Activated CD4-positive, alpha-beta T cell treated with anti-CD3 and anti-CD28 coated beads, Interleukin-2, amount 50 U/mL, for 48 hours (primary cell): Measurements from ENCODE around the gene CHRM5.

Experiments used
- DNase-seq, 2 experiments: peaks; one replicate each; pipeline ENCODE4 v3.0.0-alpha.2; 2020

CHRM5 gene

DNA sequence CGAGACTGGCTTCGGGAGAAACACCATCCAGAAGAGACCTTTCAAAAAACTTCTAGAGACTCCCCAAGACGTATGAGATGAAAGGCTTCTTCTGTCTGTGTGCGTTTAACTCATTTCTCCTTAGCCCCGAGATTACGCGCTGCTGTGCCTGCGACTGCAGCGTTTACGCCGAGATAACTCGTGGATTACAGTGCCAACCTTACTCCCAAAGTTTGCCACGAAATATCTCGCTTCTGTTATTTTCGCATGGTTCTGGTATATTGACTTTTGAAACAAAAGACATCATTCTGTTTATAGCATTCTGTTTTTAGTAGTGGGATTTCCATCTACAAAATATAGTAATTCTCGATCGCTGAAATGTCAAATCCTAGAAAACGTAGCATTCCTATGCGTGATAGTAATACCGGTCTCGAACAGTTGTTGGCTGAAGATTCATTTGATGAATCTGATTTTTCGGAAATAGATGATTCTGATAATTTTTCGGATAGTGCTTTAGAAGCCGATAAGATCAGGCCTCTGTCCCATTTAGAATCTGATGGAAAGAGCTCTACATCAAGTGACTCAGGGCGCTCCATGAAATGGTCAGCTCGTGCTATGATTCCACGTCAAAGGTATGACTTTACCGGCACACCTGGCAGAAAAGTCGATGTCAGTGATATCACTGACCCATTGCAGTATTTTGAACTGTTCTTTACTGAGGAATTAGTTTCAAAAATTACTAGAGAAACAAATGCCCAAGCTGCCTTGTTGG is 134.1 kb downstream of the CHRM5 start:
- DNase-seq, result no peak

DNA sequence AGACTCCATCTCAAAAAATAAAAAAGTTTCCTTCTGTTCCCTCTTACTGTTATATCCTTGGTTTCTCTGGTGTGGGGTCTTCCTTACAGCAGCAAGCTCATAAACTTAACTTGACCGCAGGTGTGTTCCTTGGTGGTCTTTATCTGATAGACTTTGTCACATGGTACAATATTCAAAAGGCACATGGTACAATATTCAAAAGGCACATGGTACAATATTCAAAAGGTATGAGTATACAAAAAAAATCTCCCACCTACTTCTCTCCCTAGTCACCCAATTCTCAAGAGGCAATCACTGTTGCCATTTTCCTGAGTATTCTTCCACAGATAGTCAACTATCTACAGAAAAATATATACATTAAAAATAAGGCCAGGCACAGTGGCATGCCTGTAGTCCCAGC is 138.1 kb downstream of the CHRM5 start:
- DNase-seq, result no peak

DNA sequence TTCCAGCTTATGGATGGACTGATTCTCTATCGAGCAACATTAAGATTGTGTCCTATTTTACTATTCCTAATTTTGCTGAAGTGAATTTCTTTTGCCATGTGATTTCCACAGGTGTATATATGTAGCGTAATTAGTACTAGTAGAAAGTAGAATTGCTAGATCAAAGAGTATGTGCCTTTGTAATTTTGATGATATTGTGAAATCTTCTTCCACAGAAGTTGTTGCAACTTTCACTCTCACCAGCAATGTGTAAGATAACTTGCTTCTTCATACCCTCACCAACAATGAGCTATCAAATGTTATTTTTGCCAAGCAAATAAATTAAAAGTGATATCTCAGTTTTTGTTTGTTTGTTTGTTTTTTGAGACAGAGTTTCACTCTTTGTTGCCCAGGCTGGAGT is 139.0 kb downstream of the CHRM5 start:
- no peak for DNase-seq

DNA sequence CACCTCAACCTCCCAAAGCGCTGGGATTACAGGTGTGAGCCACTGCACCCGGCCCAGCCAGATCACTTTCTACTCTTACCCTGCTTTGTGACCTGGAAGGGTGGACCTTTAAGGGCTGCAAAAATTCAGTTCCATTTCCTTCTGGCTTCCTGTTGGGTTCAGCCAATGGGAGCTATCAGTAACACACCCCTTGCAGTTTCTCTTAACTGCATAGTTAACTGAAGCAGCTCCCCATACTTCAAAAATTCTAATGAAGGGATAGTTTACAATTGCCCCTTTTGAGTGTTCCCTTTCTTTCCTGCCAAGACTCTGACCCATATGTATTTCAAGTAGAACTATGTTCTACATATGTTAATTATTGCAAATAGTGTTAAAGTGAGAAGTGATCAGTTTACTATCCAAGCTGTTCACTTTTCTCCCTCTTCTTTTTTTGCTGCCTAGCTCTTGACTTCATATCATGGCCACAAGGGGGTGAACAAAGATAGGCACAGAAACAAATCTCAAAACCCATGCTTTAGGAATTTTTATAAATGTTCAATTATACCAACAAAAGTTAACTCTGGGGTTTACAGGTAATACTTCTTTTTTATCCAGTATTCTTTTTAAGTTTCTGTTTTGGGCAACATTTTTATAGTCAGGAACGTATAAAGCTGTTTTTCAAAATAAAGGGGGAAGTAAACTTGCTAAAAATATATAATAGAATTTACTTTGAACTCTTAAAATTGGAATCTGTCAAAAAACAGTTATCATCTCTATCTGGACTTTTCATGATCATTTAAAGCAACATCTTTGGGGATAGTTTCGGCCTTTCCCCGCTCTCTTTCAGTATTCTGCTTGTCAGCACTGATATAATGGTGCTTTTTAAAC is 141.7 kb downstream of the CHRM5 start:
- no peak for DNase-seq

DNA sequence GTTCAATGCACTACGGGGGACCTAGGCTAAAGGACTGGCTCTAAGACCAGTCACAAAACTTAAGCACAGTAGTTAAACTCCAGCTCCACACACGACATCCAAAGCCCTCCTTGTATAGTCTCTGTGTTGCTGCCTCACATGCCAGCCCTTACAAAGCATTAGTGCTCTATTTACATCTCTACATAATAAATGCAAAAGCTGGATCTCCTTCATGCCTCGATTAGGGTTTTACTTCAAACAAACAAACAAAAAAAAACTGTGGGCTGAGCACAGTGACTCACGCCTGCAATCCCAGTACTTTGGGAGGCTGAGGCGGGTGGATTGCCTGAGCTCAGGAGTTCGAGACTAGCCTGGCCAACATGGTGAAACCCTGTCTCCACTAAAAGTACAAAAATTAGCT is 143.2 kb downstream of the CHRM5 start:
- no peak for DNase-seq

DNA sequence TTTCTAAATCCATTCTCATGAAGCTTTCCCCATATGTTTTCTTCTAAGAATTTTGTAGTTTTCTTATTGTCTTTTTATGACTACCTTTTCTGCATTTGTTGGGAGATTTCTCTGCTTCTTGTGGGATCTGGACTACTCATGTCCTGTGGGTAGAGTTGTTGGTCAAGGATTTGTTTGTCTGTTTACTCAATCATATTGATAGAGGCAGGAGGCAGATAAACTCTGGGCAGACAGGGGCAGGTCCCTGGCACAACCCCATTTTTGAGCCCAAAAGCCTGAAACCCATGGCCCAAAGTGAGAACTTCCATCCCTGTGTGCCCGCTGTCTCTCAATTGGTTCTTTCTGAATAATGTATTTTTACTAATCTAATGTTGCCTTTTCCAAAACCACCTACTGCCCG is 145.9 kb downstream of the CHRM5 start:
- no peak for DNase-seq

DNA sequence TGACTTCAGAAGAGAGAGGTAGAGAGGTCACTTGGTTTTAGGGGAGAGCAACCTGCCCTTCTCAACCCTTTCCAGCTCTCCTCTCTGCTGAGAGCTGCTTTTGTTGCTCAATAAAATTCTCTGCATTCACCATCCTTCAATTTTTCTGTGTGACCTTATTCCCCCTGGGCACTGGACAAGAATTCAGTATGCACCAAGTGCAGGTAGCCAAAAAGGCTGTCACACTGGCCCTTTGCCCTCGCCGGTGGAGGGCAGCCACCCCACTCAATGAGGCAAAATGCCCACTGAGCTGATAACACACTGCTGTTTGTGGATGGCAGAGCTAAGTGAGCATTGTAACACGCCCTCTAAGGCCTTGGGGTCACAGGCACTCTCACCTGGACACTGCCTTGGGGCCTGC is 146.4 kb downstream of the CHRM5 start:
- no peak for DNase-seq

DNA sequence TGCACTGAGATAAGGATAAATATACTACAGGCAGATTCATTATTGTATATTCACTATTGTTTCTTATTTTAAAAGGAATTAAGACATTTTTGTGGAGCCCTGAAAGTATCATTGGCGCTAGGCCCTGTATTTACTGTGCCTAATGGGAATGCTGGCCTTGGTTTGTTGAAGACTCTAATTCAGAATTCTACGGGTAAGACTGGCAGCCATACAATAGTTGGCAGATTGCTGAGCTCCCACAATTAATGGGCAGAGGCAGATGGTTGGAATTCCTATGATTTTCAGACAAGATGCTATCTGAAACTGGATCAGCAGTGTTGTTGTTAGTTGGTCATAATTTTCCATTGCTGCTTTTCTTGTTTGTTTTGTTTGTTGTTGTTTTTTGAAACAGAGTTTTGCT is 148.3 kb downstream of the CHRM5 start:
- no peak for DNase-seq
